Measurements from ENCODE around the gene SOX12.
"Not testable (repeated sequence)": the region's sequence is repeated elsewhere in the genome, so short reads cannot be mapped to it uniquely, and the experiment has no call there.

Gene SOX12

DNA sequence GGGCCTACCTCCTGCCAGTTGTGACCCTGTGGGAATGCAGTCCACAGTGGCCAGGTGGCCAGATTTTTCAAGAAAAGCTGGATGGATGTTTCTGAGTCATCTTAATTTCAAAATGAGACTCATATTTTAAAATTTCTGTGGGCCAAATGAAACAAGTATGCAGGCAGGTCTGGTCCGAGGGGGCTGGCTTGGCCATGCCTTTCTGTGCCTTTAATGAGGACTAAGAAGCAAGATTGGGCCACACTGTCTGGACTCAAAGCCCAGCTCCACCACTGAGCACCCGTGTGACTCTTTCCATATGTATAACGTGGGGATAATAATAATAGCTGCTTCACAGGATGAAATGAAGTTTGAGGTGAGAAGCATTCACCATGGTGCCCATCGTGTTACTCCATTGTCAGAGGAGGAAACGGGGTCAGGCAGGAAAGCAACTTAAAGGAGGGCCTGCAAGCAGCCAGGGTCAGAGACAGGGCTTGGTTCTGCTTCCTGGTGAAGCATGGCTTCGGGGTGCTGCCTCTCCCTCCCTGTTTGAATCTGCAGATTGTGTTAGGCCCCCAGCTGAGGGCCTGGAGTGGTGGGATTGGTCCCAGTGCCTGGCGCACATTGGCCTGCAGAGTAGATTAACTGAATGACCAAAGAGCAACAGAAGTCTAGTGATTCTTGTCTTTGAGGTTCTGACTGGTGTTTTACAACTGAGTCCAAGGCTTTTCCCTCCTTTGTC, 3.8 kb downstream of the SOX12 start:
- DNase-seq (ENCODE audit: low spot score): no peak

DNA sequence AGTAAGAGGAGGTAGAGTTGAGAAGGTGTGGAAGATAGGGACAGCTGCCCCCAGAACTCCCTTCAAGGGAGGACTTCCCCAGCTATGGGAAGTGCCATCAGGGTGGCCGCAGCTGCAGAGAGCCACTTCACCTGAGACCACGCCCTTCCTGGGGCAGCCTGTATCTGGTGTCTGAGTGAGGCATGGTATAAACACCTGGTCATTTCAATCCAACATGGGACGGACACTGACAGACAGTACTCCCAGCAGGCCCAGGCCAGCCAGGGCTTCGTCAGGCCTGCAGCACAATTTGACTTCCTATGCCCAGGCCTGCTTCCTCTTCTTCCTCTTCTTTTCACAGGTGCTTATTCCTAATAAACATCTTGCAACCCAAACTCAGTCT, 4.5 kb downstream of the SOX12 start:
- no peak for DNase-seq (ENCODE audit: low spot score)

DNA sequence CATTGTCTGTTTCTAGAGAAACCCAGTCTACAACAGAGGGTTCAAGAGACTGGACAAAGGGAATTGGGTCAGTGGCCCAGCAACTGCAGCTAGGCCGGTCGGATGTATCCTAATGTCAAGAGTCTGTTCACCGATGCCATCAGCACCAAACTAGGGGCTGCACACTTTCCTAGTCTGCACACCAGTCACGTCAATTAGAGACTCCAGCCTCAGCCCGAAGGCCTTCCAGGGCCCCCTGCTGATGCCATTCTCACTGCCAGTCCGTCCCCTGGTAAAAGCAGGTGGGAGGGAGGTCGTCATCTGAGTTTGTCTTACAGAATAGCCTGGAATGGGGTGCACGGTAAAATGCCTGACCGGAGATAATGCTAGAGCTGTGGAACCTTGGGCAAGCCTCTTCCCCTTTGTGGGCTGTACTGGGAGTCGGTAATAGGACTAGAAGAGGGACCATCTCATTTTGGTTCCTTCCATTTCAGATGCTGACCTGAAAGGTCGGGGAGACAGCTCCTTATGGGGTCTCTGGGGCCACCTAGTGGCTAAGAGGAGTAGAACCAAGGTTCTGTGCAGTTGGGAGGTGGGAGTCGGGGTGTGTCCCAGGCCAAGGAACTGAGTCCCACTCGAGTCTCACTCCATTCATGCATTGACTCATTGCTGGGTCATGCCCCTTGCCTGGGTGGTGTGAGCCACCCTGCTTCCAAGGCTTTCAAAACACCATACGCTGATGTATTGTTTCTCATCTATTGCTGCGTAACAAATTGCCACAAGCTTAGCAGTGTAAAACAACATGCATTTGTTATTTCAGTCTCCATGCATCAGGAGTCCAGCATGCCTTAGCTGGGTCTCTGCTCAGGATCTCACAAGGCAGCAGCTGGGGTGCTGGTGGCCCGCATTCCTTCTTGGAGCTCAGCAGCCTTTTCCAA, 5.1 kb downstream of the SOX12 start:
- peak; percentile 71 for DNase-seq (ENCODE audit: low spot score)

DNA sequence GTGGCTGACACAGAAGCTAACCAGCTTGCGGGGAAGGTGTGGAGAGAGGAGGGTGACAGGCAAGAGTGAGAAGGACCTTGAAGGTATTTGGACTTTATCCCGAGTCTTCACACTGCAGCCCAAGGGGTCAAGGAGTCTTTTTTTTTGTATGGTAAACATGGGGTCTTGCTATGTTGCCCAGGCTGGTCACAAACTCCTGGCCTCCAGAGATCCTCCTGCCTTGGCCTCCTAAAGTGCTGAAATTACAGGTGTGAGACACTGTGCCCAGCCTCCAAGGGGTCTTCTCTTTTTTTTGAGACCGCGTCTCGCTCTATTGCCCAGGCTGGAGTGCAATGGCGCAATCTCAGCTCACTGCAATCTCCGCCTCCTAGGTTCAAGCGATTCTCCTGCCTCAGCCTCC, 9.2 kb downstream of the SOX12 start:
- DNase-seq (ENCODE audit: low spot score): no peak

DNA sequence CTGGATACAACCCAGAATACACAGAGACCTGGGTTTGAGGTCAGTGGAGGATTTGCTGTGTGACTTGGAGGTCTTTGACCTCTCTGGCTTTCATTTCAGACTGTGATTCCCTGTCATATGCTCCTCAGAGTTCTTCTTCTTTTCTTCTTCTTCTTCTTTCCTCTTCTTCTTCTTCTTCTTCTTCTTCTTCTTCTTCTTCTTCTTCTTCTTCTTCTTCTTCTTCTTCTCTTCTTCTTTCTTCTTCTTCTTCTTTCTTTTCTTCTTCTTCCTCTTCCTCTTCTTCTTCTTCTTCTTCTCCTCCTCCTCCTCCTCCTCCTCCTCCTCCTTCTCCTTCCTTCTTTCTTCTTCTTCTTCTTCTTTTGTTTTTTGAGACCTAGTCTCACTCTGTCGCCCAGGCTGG, 10.7 kb downstream of the SOX12 start:
- not testable (repeated sequence) for DNase-seq (ENCODE audit: low spot score)

DNA sequence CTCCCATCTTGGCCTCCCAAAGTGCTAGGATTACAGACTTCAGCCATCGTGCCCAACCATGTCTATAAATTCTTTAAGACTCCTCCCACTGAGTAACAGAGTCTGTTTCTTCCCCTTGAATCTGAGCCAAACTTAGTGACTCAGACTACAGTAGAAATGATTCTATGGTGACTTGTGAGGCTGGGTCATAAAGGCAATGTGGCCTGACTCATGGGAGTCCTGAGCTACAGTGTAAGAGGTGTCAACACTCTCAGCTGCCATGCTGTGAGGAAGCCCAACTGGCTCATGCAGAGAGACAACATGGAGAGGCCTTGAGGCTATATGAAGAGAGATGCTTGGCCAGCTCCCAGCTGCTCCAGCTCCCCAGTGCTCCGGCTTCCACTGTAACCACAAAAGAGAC, 16.3 kb downstream of the SOX12 start:
- no peak for DNase-seq (ENCODE audit: low spot score)

DNA sequence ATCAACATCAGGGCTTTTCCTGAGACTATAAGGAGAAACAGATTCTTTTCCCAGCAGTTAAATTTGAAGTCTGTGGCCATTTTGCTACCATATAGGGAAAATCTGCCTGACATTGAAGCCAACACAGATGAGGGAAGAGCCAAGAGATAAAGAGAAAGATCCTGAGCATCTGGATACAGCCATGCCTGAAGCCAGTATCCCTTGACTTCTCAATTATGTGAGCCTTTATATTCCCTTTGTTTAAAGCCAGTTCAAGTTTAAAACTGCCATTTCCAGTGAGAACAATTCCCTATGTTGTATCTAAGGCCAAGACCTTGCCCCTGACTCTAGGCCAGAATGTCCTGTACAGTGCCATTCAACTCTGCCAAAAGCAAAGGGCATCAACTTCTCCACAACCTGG, 17.8 kb downstream of the SOX12 start:
- DNase-seq (ENCODE audit: low spot score): no peak

DNA sequence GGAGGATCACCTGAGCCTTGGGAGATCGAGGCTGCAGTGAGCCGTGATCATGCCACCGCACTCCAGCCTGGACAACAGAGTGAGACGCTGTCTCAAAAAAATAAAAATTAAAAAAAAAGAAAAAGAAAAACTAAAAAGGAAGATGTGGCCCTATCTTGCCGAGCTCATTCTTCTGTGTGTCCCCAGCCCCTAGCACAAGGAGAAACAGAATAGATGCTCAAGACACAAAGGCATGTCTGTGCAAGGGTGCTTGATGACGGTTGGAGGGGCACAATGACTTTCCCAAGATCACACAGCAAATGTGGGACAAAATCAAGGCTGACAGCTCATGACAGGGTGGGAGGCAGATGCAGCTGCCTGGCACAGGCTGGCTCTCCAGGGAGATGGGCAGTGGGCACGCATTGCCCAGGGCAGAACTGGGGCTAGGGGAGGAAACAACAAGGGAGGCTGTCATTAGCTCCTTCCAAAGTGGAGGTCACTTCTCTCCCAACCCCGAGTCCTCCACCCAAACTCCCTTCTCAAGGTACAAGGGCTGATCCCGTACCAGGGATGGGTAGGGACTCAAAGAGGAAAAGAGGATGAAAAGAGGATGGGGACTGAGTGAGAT, 20.8 kb downstream of the SOX12 start:
- DNase-seq (ENCODE audit: low spot score): no peak

DNA sequence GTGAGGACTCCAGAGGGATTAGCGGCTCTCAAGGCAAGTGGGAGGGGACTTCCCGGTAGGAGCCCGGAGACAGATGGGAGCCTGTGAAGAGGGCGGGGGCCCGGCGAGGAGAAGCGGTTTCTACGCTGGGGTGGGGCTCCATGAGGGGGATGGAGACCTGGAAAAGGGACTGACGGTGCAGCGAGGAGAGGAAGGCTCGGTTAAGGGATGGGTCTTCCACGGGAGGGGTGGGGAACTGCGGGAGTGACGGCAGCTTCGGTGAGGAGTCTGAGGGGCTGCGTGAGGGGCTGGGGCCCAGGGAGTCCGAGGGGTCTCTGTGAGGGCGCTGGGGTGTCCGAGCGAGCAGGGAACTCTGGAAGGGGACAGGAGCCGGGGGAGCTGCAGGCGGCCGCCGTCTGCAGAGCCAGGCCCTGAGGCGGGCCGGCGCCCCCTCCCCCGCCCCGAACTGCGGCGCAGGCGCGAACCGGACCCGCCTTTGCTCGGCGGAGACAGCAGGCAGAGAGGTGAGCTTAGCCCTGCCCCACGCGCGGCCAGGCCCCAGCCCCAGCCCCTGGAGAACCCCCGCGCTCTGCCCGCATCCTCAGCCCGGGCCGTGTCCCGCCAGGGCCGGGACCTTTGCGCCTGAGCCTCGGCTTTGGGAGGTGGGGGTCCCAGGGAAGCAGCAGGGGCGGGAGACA, 21.4 kb downstream of the SOX12 start, which contains the start of gene NRSN2:
Gene NRSN2 (plus strand): TSS at position 472 of the 677 bp plus-strand sequence. CDS start 2,533 bp downstream, outside the sequence.
- DNase-seq (ENCODE audit: low spot score): peak; percentile 87

DNA sequence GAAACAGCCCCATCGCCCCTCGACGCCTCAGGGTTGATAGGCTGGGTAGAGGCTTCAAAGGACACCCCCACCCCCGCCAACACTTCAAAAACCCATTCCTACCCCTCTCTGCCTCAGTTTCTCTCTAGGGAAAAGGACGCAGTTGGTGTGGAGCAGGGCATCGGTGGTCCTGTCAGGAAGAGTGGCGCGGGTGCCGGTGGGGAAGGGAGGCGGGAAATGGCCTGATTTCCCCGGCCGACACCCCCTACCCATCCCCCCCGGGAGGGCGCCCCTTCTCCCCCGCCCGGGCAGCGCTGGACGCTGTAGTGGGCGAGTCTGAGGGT, 21.9 kb downstream of the SOX12 start:
- no peak for DNase-seq (ENCODE audit: low spot score)

DNA sequence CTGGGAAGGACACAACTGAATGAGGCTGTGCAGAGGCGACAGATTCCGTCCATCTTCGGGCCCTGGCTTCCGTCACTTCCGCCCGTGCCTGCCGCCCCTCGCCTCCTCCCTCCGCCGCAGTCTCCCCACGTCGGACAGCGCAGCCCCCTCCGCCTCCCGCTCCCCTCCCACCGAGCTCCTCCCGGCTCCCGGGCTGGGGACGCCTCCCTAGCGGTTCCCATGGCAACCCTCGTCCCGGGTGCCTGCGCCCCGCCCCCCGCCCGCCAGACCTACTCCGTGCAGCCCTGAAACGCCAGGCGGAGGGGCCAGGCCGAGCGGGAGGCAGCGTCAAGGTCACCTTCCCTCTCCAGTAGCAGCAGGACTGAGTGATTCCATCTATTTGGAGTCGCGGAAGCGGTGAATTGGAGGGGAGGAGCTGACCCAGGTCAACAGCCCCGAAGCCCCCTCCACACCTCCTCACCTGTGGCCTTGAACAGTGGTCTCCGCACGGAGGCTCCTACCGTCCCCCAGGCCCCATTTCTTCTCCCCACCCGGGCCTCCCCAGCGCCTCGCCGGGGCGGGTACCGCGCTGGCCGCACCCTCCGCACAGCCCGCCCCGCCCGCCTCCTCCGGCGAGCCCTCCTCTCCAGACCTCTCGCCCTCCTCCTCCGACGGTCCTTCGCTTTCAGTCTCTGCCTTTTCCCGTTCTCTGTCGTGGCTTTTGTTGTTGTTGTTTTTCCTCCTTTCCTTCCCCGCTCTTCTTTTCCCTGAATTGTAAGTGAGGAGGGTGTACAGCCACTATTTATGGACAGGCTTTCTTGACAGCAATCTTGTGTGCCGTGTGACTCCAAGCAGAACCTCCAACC, 22.5 kb downstream of the SOX12 start:
- DNase-seq (ENCODE audit: low spot score): peak; percentile 99

DNA sequence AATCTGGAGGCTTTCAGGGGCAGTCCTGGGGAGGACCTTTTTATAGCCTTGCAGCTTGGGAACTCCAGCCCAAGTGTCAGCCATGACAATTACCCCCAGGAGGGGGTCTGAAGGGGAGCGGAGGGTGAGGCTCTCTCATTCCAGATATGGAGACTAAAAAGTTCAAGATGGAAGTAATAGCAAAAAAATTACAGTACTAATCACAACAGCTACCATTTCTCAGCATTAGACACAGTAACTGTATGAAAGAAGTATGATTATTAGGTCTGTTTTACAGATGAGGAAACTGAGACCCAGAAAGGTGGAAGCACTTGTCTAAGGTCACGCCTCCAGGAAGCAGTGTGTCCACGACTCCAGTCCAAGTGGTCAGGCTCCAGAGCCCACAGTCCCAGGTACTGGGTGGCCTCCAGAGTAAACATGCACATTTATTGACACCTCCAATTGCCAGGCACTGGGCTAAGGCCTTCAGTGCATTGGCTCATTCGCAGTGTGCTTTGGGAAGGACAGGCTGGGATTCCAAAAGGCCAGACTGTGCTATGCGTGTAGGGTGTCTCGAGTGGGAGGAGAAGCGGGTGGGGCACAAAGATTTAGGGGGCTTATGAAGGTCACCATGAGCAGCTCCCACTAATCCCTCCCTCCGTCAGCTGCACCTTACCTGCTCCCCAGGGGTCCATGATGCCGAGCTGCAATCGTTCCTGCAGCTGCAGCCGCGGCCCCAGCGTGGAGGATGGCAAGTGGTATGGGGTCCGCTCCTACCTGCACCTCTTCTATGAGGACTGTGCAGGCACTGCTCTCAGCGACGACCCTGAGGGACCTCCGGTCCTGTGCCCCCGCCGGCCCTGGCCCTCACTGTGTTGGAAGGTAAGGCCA, 23.9 kb downstream of the SOX12 start:
- DNase-seq (ENCODE audit: low spot score): no peak

DNA sequence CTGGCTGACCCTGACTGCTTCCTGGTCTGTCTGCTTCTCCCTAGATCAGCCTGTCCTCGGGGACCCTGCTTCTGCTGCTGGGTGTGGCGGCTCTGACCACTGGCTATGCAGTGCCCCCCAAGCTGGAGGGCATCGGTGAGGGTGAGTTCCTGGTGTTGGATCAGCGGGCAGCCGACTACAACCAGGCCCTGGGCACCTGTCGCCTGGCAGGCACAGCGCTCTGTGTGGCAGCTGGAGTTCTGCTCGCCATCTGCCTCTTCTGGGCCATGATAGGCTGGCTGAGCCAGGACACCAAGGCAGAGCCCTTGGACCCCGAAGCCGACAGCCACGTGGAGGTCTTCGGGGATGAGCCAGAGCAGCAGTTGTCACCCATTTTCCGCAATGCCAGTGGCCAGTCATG, 27.8 kb downstream of the SOX12 start:
- DNase-seq (ENCODE audit: low spot score): no peak

DNA sequence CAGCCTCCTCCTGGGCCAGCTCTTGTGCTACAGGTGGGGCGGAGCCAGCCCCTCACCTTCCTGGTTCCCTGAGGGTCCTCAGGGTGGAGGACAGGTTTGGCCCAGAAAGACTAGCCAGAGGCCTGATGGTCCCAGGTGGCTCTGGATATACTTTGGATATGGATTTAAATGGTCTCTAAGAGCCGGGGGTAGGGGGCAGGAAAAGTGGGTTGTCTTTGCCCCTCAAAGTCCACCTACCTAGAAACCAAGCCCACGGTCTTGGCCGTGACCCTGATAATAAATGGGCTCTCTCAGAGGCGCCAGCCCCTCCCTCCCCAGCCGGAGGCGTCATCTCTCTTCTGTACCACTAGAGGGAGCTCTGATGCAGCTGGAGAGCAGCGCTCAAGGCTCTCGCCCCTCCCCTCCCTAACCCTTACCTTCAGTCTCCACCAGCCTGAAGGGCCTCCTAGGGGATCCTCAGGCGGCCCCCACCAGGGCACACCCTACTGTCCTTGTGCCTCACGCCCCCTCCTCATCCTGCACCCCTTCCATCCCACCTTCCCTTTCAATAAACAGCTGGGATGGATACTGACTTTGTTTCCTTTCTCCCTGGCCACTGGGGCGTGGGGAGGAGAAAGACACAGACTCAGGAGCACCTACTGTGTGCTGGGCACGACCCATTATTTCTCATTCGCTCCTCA, 29.1 kb downstream of the SOX12 start:
- peak; percentile 88 for DNase-seq (ENCODE audit: low spot score)

DNA sequence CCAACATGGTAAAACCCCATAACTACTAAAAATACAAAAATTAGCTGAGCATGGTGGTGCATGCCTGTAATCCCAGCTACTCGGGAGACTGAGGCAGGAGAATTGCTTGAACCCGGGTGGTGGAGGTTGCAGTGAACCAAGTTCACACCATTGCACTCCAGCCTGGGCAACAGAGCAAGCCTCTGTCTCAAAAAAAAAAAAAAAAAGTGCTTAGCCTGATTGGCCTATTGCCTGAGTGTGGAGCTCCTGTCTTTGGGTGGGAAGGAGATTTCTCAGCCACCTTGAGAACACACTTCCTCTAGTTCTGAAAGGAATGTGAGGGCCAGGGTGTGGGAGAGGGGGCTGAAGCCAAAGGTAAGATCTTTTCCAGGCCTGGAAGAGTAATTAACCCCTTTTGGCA, 30.8 kb downstream of the SOX12 start:
- not testable (repeated sequence) for DNase-seq (ENCODE audit: low spot score)

DNA sequence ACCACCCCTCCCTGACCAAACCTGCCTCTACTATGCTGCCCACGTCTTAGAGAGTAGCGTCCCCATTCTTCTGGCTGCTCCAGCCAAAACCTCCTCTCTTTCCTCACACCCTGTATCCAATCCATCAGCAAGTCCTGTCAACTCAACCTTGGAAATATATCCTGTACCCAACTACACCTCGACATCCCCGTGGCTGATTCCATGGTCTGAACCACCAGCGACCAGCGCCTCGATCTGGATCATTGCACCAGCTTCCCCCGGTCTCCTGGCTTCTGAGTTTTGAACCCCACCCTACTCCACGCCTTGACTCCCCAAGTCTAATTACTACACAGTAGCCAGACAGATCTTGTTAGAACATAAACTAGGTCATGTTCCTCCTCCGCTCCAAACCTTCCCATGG, 31.4 kb downstream of the SOX12 start:
- no peak for DNase-seq (ENCODE audit: low spot score)

DNA sequence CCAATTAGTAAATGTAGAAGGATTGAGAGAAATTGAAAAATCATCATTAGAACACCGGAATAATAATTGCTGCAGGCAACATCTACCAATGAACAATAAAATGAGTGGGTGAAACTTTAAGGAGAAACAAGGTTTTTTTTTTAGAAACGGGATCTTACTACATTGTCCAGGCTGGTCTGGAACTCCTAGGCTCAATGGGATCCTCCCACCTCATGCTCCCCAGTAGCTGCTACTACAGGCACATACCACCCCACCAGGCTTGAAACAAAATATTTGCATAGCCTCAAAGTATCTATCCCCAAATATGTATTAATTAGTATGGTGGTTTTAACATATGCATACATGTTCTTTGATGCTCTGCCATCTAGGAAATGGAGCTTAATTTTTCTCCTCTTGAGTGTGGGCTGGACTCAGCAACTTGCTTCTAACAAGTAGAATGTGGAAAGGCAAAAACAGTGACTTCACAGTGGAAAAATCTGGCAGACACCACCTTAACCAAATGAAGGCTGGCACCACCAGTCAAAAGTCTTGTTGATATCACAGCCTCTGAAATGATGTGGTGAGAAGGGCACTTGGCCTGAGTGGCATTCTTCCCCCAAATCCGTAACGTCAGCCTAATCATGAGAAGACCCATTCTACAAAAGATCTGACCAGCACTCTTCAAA, 33.7 kb downstream of the SOX12 start:
- DNase-seq (ENCODE audit: low spot score): no peak

DNA sequence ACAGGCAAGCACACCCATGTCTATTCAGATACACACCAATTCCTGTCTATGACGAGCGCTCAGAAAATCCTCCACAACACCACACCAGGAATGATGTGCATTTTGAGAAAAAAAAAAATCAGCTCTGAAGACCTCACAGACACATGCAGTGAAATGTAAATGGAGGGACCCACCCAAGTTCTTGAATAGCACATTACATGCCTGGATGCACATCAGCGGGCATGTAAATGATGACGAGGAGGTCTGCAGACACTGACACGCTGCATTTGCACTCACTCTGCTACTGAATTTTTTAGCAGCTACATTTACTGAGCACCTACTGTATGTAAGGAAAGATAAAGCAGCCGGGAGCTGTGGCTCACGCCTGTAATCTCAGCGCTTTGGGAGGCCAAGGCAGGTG, 36.2 kb downstream of the SOX12 start:
- DNase-seq (ENCODE audit: low spot score): no peak

Measured in iPS-NIHi11 (cell line).